ENCODE measurements around the gene STX3. TPM values are rescaled to one million over a fixed set of nuclear protein-coding genes. Genes with fewer than 3 reads are reported as not detected.

The STX3 gene
- total and polyA plus RNA-seq, 2 donors (not counting 3 experiments of a cell fraction or from before 2014, with no cell fraction given): 40.3 to 49.7 TPM

DNA sequence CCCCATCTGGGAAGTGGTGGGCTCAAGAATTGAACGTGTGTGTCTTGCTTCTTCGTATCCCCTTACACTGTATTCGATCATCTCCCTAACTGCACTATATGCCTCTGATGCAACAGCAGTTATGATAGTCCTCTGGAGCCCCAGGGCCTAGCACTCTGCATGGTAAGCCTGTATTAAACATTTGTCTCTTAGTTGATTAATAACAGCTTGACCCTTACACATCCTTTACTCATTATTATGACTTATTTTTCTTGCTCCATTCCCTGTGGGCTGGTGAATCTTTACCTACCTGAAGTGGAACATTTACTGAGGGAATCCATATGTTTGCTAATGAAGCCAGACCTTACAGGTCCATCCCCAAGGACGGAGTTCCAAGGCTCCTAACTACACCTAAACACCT lies 5.6 kb downstream of the STX3 start:
- H4K20me1 ChIP-seq (replicated peaks; ENCODE audit: control insufficient read depth, extremely low read depth, insufficient read depth, low read length): no peaks in the 10 kb centered on the region
- intact Hi-C loops (cut with micrococcal nuclease) (no loop called here), dilution Hi-C loops (cut with MboI; ENCODE audit: extremely low pct_ligation_motif_present, low sequenced_read_pairs) (no loop called here)
- H3K4me1 ChIP-seq (ENCODE audit: control insufficient read depth, extremely low read depth, insufficient read depth, low read length): peaks cover 14% of the 10 kb centered on the region
- H3K9ac ChIP-seq (replicated peaks; ENCODE audit: extremely low read depth, insufficient read depth, low read length): no peak overlapping the region
- no peaks in the 10 kb centered on the region for H3K9me1 ChIP-seq (replicated peaks; ENCODE audit: control insufficient read depth, extremely low read depth, insufficient read depth, low read length)
- ChIA-PET CTCF (interaction anchor here (1.5 kb wide), 1 partner anchor 41 kb away, joined by 4 read pairs; no protein-coding TSS in a partner anchor), POLR2A (no interaction called here)
- H3K9me3 ChIP-seq (replicated peaks; ENCODE audit: control insufficient read depth, insufficient read depth, low read length): no peaks in the 10 kb centered on the region
- H3K27ac ChIP-seq (ENCODE audit: insufficient read depth, low read depth, low read length): no peak overlapping the region
- FAIRE-seq: no peak
- no TSS peak for BruUV-seq (replicated peaks)
- no peak overlapping the region for H3K4me3 ChIP-seq (replicated peaks in 1 of 3; ENCODE audit: insufficient read depth in 1 of 3, low read depth in 1 of 3, low read length in 3 of 3)
- no peaks in the 10 kb centered on the region for H3K27me3 ChIP-seq (ENCODE audit: control insufficient read depth in 2 of 2, insufficient read depth in 2 of 2, low read length in 2 of 2)
- H3K4me2 ChIP-seq (ENCODE audit: insufficient read depth, low read length): no peak overlapping the region
- no peak for TF ChIP-seq EZH2 (IDR thresholded peaks at IDR 0.05; ENCODE audit: borderline replicate concordance, low read depth, low read length, severe bottlenecking)
- TF ChIP-seq POLR2A (IDR thresholded peaks at IDR 0.05; ENCODE audit: low read depth, low read length): no peak
- no peak for TF ChIP-seq POLR2AphosphoS5 (IDR thresholded peaks at IDR 0.05; ENCODE audit: insufficient read depth, low read depth, low read length)
- TF ChIP-seq JUN (IDR thresholded peaks at IDR 0.05; ENCODE audit: borderline replicate concordance, insufficient read depth, insufficient read length, low read depth): no peak
- TF ChIP-seq FOS (IDR thresholded peaks at IDR 0.05; ENCODE audit: borderline replicate concordance, insufficient read depth, low read length): no peak
- TF ChIP-seq, protein P1, sequence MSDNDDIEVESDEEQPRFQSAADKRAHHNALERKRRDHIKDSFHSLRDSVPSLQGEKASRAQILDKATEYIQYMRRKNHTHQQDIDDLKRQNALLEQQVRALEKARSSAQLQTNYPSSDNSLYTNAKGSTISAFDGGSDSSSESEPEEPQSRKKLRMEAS (IDR thresholded peaks at IDR 0.05; ENCODE audit: insufficient read depth, insufficient read length): no peak
- TF ChIP-seq, protein P2, sequence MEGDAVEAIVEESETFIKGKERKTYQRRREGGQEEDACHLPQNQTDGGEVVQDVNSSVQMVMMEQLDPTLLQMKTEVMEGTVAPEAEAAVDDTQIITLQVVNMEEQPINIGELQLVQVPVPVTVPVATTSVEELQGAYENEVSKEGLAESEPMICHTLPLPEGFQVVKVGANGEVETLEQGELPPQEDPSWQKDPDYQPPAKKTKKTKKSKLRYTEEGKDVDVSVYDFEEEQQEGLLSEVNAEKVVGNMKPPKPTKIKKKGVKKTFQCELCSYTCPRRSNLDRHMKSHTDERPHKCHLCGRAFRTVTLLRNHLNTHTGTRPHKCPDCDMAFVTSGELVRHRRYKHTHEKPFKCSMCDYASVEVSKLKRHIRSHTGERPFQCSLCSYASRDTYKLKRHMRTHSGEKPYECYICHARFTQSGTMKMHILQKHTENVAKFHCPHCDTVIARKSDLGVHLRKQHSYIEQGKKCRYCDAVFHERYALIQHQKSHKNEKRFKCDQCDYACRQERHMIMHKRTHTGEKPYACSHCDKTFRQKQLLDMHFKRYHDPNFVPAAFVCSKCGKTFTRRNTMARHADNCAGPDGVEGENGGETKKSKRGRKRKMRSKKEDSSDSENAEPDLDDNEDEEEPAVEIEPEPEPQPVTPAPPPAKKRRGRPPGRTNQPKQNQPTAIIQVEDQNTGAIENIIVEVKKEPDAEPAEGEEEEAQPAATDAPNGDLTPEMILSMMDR (IDR thresholded peaks at IDR 0.05; ENCODE audit: extremely low read depth in 1 of 2, insufficient read depth in 1 of 2, low read depth in 1 of 2, low read length in 2 of 2): no peak
- no peak for TF ChIP-seq GATA2 (IDR thresholded peaks at IDR 0.05; ENCODE audit: insufficient read depth, insufficient read length, low read depth, low read length)
- no peak for TF ChIP-seq MYC (IDR thresholded peaks at IDR 0.05; ENCODE audit: low read depth, low read length)
- H3K79me2 ChIP-seq (ENCODE audit: control insufficient read depth, insufficient read depth, low read length): peaks cover 54% of the 10 kb centered on the region
- no peak for DNase-seq (ENCODE audit: low read depth, low spot score)
- no peak overlapping the region for H2AFZ ChIP-seq (ENCODE audit: low read depth, low read length)
- H3K36me3 ChIP-seq (ENCODE audit: control insufficient read depth in 2 of 2, extremely low read depth in 1 of 2, insufficient read depth in 2 of 2, low read length in 2 of 2): peaks cover 0 to 12% of the 10 kb centered on the region in 2 experiments
